Activated T-helper 17 cell treated with anti-CD3 and anti-CD28 coated beads, Interleukin-2, amount 50 U/mL, for 72 hours (primary cell): ENCODE measurements around the gene BOLA2B. TPM values are rescaled to one million over a fixed set of nuclear protein-coding genes. Genes with fewer than 3 reads are reported as not detected.

Experiments used
- total RNA-seq, 2 donors: library from RNA; stranded (reverse); gene quantifications; one replicate each; pipeline ENCODE4 v1.2.3, GENCODE V29; 2022

BOLA2B gene
- total RNA-seq, 2 donors from 2014 or later, result 100 to 267 TPM

Other genes with a start within 250 kb of the BOLA2B start
- gene TMEM219, start 231.6 kb downstream of the BOLA2B start, total RNA-seq, result 10 to 100 TPM; 55.2 to 70.8 TPM
- 10 to 100 TPM; 34.9 to 44.0 TPM for gene TAOK2, start 219.8 kb downstream of the BOLA2B start, total RNA-seq
- 10 to 100 TPM; 23.9 to 34.1 TPM for gene HIRIP3, start 198.0 kb downstream of the BOLA2B start, total RNA-seq
- 100 to 1,000 TPM in 1 of 2 donors, 10 to 100 TPM in 1; 77.9 to 116 TPM for gene INO80E, start 197.4 kb downstream of the BOLA2B start, total RNA-seq
- gene DOC2A, start 182.6 kb downstream of the BOLA2B start, total RNA-seq, result 1 to 10 TPM in 1 of 2 donors, under 1 TPM in 1; 0.19 to 1.0 TPM
- gene C16orf92, start 170.5 kb downstream of the BOLA2B start, total RNA-seq, result not detected
- gene TLCD3B, start 162.4 kb downstream of the BOLA2B start, total RNA-seq, result 1 to 10 TPM; 1.9 to 7.4 TPM
- gene ALDOA, start 127.9 kb downstream of the BOLA2B start, total RNA-seq, result 1,000 to 10,000 TPM; 2,200 to 3,862 TPM
- gene PPP4C, start 117.7 kb downstream of the BOLA2B start, total RNA-seq, result 100 to 1,000 TPM; 111 to 147 TPM
- gene TBX6, start 101.7 kb downstream of the BOLA2B start, total RNA-seq, result 1 to 10 TPM; 1.1 to 3.7 TPM
- gene YPEL3, start 97.5 kb downstream of the BOLA2B start, total RNA-seq, result 100 to 1,000 TPM in 1 of 2 donors, 10 to 100 TPM in 1; 34.7 to 107 TPM
- 10 to 100 TPM; 13.4 to 37.8 TPM for gene GDPD3, start 80.1 kb downstream of the BOLA2B start, total RNA-seq
- gene MAPK3, start 70.4 kb downstream of the BOLA2B start, total RNA-seq, result 100 to 1,000 TPM in 1 of 2 donors, 10 to 100 TPM in 1; 73.1 to 141 TPM
- 1,000 to 10,000 TPM in 1 of 2 donors, 100 to 1,000 TPM in 1; 649 to 1,196 TPM for gene CORO1A, start 10.1 kb downstream of the BOLA2B start, total RNA-seq
- 10 to 100 TPM; 34.1 to 69.0 TPM for gene SLX1A, start 209 bp upstream of the BOLA2B start, total RNA-seq
- gene SULT1A3, start 5.6 kb upstream of the BOLA2B start, total RNA-seq, result 10 to 100 TPM; 30.9 to 39.5 TPM
- gene NPIPB13, start 54.8 kb upstream of the BOLA2B start, total RNA-seq, result 10 to 100 TPM; 16.1 to 25.1 TPM
- 10 to 100 TPM; 51.0 to 69.9 TPM for gene CD2BP2, start 161.6 kb upstream of the BOLA2B start, total RNA-seq
- gene TBC1D10B, start 176.8 kb upstream of the BOLA2B start, total RNA-seq, result 10 to 100 TPM; 49.7 to 64.2 TPM
- 1 to 10 TPM in 1 of 2 donors, not detected in 1; 1.6 TPM for gene MYL11, start 181.1 kb upstream of the BOLA2B start, total RNA-seq
- gene SEPTIN1, start 188.9 kb upstream of the BOLA2B start, total RNA-seq, result 100 to 1,000 TPM; 198 to 216 TPM
- 10 to 100 TPM; 10.2 to 10.5 TPM for gene ZNF48, start 201.8 kb upstream of the BOLA2B start, total RNA-seq
- gene ZNF771, start 213.9 kb upstream of the BOLA2B start, total RNA-seq, result 1 to 10 TPM; 5.1 to 5.2 TPM
- 100 to 1,000 TPM in 1 of 2 donors, 10 to 100 TPM in 1; 60.9 to 173 TPM for gene DCTPP1, start 236.4 kb upstream of the BOLA2B start, total RNA-seq